HG02588 (cell line): ENCODE measurements around the gene HID1.
"Not testable (repeated sequence)": the region's sequence is repeated elsewhere in the genome, so short reads cannot be mapped to it uniquely, and the experiment has no call there.

Experiments
- ATAC-seq: cut with Tn5 transposase; IDR thresholded peaks from one replicate; pipeline ENCODE4 v1.9.1; 2021; ENCODE audit warnings: mild to moderate bottlenecking, moderate library complexity; ENCODE audit not compliant: unreplicated experiment

Gene HID1

DNA sequence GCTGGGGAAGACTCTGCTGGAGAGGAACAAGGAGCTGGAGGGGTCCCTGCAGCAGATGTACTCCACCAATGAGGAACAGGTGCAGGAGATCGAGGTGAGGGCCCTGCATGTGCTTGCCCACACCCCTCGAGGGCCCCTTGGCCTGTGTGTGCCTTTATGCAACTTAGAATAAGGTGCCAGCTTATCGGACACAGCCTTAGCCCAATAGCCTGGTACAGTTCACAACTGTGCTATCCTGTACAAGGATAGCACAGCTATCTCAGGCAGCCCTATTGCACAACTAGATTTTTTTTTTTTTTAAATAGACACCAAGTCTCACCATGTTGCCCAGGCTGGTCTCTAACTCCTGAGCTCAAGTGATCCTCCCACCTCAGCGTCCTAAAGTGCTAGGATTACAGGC lies 27.0 kb upstream of the HID1 start:
- ATAC-seq = no peak

DNA sequence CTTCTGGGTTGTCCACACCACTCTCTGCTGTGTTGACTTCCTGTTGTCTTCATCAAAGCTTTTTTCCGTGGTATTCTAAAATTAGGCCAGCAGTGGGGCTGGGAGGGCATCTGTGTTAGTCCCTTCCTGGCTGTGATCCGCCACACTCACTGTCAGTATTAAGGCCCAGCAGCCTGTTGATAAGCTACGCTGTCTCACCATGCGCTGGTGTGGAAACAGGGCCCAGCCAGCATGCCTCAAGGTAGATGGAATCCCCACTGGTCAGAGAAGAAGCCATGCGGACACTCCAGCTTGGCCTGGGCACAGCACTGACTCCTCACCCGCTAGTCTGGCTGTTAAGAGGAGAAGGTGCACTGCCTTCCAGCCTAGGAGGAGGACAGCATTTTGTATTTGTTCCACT lies 26.2 kb upstream of the HID1 start:
- ATAC-seq = no peak

DNA sequence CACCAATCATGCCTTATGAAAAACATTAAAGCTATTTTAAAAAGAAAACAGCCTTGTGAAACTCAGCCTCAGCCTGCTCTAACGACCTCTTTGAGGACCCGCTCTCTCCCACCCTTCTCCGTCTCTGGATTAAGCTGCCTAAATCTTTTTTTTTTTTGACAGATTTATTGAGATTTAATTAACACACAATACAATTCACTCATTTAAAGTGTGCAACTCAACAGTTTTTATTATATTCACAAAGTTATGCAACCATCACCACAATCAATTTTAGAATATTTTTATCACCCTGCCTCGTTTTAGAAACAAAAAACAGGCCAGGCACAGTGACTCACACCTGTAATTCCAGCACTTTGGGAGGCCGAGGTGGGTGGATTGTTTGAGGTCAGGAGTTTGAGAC lies 23.3 kb upstream of the HID1 start:
- ATAC-seq = no peak

DNA sequence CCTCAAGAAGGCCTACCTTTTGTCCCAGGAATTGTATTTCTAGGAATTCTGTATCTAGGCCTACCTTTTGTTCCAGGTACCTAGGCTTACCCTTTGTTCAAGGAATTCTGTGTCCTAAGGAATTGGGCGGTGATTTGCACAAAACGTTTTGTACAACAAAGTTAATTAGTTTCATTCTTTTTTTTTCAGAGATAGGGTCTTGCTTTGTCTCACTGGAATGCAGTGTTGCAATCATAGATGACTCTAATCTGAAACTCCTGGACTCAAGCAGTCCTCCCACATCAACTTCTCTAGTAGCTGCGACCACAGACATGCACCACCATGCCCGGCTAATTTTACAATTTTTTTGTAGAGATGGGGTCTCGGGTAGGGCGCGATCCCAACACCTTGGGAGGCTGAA lies 21.9 kb upstream of the HID1 start:
- ATAC-seq = no peak

GRCh38 chr17:74992223-74992622 lies 19.7 kb upstream of the HID1 start:
- ATAC-seq = no peak

- no peak for ATAC-seq
These were observed 18.1 kb upstream of the HID1 start for GRCh38 chr17:74990581-74991105.

GRCh38 chr17:74987909-74988711 lies 15.6 kb upstream of the HID1 start:
- peak; percentile 41 for ATAC-seq

DNA sequence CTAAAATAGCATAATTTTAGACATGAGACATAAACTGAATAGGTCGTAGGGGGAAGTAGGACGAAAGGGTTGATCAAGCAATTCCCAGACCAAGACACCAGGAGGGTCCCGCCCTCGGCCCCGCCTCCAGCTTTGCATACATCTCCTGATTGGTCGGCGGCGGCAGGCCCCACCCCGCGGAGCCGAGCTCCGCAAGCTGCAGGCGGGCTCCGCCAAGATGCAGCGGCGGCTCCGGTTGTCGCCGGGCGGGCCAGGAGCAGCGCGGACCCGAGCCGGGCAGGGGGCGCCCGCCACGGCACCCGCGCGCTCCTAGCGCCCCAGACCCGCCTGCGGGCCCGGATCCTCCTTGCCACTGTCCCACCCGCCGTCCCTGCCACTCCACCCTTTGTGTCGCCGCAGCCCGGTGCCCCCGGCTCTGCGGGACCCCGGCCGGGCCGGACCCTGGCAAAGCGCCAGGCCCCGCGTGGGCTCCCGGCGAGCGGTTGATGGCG lies 14.9 kb upstream of the HID1 start, which contains the start of gene CDR2L:
Gene CDR2L, plus strand, starts transcription at position 215 of the 491 bp plus-strand sequence. CDS start 412 bp downstream, outside the sequence.
- peak; percentile 93 for ATAC-seq

DNA sequence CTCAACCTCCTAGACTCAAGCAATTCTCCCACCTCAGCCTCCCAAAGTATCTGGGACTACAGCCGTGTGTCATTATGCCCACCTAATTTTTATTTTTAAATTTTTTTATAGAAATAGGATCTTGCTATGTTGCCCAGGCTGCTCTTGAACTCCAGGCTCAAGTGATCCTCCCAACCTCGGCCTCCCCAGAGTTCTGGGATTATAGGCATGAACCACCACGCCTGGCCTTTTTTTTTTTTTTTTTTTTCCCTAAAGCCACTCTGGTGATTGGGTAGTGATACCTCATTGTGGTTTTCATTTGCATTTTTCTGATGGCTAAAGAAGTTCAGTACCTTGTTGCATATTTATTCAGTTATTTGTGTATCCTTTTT lies 13.6 kb upstream of the HID1 start:
- ATAC-seq = no peak

DNA sequence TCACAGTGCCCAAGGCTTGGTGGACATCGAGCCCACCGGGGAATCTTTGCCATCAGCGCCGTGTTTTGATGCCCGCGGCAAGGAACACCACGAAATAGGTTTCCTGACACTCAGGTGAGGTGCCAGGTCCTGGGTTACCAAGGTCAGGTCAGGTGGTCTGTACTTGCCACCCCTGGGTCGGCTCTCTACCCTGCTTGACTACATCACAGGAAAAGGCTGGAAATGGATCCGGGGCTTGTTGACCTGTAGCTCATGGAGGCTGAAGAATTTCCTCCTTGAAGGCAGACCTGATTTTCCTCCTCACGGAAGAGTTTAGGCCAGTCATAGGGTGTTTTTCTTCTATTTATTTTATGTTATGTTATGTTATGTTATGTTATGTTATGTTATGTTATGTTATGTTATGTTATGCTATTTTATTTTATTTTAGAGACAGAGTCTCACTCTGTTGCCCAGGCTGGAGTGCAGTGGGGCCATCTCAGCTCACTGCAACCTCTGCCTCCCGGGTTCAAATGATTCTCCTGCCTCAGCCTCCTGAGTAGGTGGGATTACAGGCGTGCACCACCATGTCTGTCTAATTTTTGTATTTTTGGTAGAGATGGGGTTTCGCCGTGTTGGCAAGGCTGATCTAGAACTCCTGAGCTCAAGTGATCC lies 10.2 kb upstream of the HID1 start:
- ATAC-seq = not testable (repeated sequence)

GRCh38 chr17:74981979-74982662 lies 9.6 kb upstream of the HID1 start:
- ATAC-seq = no peak

DNA sequence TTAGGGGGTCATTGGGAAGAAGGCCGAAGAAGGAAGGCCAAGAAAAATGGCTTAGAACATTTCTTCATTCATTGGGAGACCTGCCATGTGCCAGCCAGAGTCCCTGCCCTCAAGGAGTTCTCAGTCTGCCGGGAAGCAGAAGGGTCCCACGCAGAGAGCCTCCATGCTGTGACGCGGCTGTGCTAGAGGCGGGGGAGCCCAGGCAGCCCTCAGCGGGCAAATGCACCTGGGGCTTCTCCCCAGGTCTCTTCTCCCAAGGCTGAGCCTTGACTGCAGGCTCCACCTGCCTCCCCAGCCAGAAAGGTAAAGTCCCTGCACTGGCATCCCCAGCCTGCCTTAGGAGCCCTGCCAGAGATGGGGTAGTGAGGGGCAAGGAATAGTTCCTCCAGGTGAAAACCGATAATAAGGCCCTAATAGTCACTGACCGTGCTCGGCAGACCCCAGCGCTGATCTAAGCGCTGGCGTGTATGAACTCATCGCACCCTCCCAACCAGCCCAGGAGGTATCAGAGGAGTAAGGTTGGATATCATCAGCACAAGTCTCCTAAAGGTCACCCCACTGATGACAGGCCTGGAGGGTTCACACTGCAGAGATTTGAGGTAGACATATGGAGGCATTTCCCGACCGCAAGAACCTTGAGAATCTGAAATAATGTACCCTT lies 8.9 kb upstream of the HID1 start:
- no peak for ATAC-seq

GRCh38 chr17:74979408-74980146 lies 7.0 kb upstream of the HID1 start:
- no peak for ATAC-seq

DNA sequence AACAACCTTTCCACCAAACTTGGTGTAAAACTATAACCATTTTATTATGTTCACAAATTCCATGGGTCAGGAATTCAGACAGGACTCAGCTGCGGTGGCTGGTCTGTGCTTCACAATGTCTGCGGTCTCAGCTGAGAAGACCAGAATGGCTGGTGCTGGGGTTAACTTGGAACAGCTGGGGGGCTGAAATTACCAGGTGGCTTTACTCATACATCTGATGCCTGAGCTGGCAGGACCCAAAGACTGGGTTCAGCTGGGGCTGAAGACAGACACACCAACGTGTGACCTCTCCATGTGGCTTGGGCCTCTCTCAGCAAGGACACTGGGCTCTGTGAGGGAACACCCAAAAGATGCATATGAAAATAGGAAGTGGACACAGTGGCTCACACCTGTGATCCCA lies 5.7 kb upstream of the HID1 start:
- ATAC-seq = no peak

- no peak for ATAC-seq
These were observed 5.2 kb upstream of the HID1 start for GRCh38 chr17:74977802-74978201.

DNA sequence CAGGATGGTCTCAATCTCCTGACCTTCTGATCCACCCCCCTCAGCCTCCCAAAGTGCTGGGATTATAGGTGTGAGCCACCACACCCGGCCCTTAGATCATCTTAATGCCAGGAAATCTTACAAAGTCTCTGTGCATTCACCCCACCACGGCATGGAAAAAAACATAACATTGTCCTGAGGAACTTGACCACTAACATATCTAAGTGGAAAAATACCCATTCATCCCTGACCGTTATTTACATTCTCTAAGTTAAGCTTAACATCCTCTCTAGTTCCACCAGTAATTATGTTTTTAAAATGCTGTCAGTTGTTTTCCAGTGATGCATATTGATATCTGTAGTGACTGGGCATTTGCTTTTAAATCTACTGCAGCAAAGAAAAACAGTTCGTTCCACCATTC lies 3.4 kb upstream of the HID1 start:
- ATAC-seq = no peak

GRCh38 chr17:74972973-74973328 lies 392 bp upstream of the HID1 start:
- no peak for ATAC-seq

DNA sequence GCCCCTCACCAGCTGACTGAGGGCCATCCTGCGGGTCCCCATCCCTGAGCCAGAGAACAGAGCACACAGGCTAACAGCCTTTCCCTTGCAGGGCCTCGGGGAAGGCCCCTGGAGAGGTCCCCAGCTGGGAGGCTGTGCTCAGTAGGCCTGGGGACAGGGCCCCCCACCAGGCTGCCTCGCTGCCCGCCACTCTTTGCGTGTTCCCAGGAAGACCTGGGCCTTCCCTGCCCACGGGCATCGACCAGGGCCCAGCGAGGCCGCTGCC lies 785 bp downstream of the HID1 start:
- no peak for ATAC-seq

DNA sequence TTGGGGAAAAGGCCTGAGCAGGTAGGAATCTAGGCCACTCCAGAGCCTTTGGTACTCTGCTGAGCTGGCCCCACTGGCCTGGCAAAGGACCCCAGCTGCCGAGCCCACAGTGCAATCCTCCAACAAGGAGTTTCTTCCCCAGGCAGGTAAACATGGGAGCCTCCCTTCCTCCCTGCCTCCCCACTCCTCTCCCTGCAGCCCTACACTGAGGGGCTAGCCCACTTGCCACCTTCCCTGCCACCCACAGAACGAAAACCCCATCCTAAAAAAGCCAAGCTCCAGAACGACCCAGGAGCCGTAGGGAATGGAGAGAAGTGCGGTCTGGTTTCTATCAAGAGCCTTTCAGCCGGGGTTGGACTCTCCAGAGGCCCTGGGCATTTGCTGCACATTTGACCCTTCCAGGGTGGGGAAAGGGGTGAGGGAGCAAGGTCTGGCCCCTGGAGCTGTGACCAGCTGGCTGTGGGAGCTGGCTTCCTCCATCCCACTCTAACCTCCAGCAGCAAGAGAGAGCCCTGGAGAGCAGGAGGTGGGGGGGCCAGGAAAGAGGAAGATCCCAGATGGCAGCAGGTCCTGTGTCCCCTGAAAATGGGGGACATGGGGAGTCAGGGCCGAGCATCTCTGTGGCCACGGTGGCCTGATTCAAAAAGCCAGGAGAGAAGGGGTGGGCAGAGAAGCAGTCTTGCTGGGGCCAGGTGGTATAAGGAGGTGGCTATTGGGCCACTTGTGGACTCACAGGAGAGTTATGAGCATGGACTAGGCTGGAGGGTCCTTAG lies 1.3 kb downstream of the HID1 start:
- no peak for ATAC-seq

- no peak for ATAC-seq
These were observed 2.2 kb downstream of the HID1 start for GRCh38 chr17:74970395-74970794.
